Right cardiac atrium (tissue), 5 donors: ENCODE data around the gene SLC10A1. TPM values are rescaled to one million over a fixed set of nuclear protein-coding genes. Genes with fewer than 3 reads are reported as not detected.
"Not testable (repeated sequence)": the region's sequence is repeated elsewhere in the genome, so short reads cannot be mapped to it uniquely, and the experiment has no call there.

Source experiments
- ATAC-seq, 2 donors: fragments of 200-7000 bp; cut with Tn5 transposase; one replicate each; pipeline versions ENCODE4 v1.8.0 to v1.9.1; 2020; ENCODE audit warnings: moderate library complexity in 2 of 2, mild to moderate bottlenecking in 1 of 2
- DNase-seq, 3 donors: peaks; one replicate each; pipeline ENCODE4 v3.0.0-alpha.2; 2020
- H3K27ac ChIP-seq: one replicate; pipeline ENCODE4 v1.5.1; 2013; ENCODE audit warnings: mild to moderate bottlenecking, low read length, control low read depth, moderate library complexity
- H3K27me3 ChIP-seq: one replicate; pipeline ENCODE4 v1.6.1; 2013; ENCODE audit not compliant: control insufficient read depth, insufficient read depth
- H3K4me1 ChIP-seq: one replicate; pipeline ENCODE4 v1.6.1; 2013; ENCODE audit warnings: low read length; ENCODE audit not compliant: control insufficient read depth, insufficient read depth
- H3K4me3 ChIP-seq: one replicate; pipeline ENCODE4 v1.5.1; 2013; ENCODE audit warnings: low read length, control low read depth
- H3K9me3 ChIP-seq: one replicate; pipeline ENCODE4 v1.6.1; 2013; ENCODE audit warnings: low read length; ENCODE audit not compliant: control insufficient read depth
- WGBS: extraction: QIAGEN DNeasy Blood & Tissue Kit; methylation state at CpG from one replicate; pipeline ENCODE4 v1.1.7; 2013; 5-methylcytosine and 5-hydroxymethylcytosine counted together
- intact Hi-C, 4 donors: fragments of 100-400 bp; cut with DNase I; formaldehyde crosslinking; loops; one replicate each; pipeline versions ENCODE4 v1.11.0 to v1.14.0; 2022 to 2023
- polyA plus RNA-seq: library from polyadenylated mRNA; stranded (reverse); fragments of 200-250 nt; gene quantifications from one replicate; pipeline ENCODE4 v1.2.3, GENCODE V29; 2013
- total RNA-seq, 4 donors: library from RNA; stranded (reverse); fragmentation: NEBNext Ultra II Directional; extraction: Animal tissue kit (Norgen Biotek cat#: 25700); gene quantifications; one replicate each; pipeline ENCODE4 v1.2.1, GENCODE V29; 2021
- donor health status: healthy with polysubstance abuse.
- donor health status: DM: no; HTN: yes; CAD: no.
- donor health status: DM: no; HTN: no; CAD: no.
- donor health status: DM: no; HTN: yes; CAD: no; lungs with severe emphysema.
- donor health status: DM: yes; HTN: yes; CAD: no.

Gene SLC10A1
- total and polyA plus RNA-seq, 5 donors = not detected

DNA sequence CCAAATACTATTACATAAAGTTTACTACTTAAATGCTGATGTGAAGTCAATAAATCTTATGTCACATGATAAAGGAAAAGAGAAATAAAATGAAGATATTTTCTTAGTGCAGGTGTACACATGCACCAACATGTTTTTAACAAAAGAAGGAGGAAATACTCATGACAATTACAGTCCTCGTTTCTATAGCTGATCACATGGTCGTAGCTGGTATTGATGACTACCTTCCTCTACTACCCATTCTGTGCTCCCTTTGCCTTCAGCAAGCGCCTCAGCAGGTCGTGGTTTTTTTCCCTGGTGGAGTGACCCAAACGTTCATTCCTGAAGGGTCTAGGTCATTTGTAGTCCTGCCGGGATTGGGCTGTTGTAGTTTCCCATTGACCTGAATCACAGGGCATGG is 25.4 kb upstream of the SLC10A1 start:
- Histone ChIP-seq H3K27me3 (no peaks in the 10 kb centered on the region), H3K4me1 (no peaks in the 10 kb centered on the region), H3K9me3 (peaks cover 2% of the 10 kb centered on the region), H3K4me3 (no peak overlapping the region), H3K27ac (no peak overlapping the region)
- ATAC-seq = no peak
- 74% methylated on average over 6 of the region's 6 CpGs for WGBS
- no peak for DNase-seq
- intact Hi-C loops = no loop called here

- no peak overlapping the region for H3K4me3 ChIP-seq
- no peaks in the 10 kb centered on the region for H3K27me3 ChIP-seq
- 68% methylated on average over 2 of the region's 2 CpGs for WGBS
- no peaks in the 10 kb centered on the region for H3K4me1 ChIP-seq
- peaks cover 2% of the 10 kb centered on the region for H3K9me3 ChIP-seq
- intact Hi-C loops = no loop called here
- ATAC-seq = no peak
- H3K27ac ChIP-seq = no peak overlapping the region
- no peak for DNase-seq
Measured at GRCh38 chr14:69820991-69821390, 23.9 kb upstream of the SLC10A1 start.

GRCh38 chr14:69819607-69820006 is 22.6 kb upstream of the SLC10A1 start:
- H3K9me3 ChIP-seq = no peaks in the 10 kb centered on the region
- no peaks in the 10 kb centered on the region for H3K4me1 ChIP-seq
- DNase-seq = no peak
- ATAC-seq = peak in 1 of 2 donors; percentile 18
- intact Hi-C loops = loop anchor here (1.0 to 10.0 kb wide), 4 partner anchors 207 to 495 kb away; no protein-coding TSS in a partner anchor
- H3K27ac ChIP-seq = no peak overlapping the region
- no peaks in the 10 kb centered on the region for H3K27me3 ChIP-seq
- no peak overlapping the region for H3K4me3 ChIP-seq
- WGBS = 61% methylated on average over 8 of the region's 8 CpGs

GRCh38 chr14:69818758-69819191 is 21.7 kb upstream of the SLC10A1 start:
- no peaks in the 10 kb centered on the region for H3K27me3 ChIP-seq
- 8% methylated on average over 11 of the region's 11 CpGs for WGBS
- no peaks in the 10 kb centered on the region for H3K9me3 ChIP-seq
- intact Hi-C loops = loop anchor here (1.0 to 10.0 kb wide), 4 partner anchors 208 to 496 kb away; no protein-coding TSS in a partner anchor
- H3K4me3 ChIP-seq = no peak overlapping the region
- H3K27ac ChIP-seq = no peak overlapping the region
- DNase-seq (peak; percentile 22 to 66 (median 62)), ATAC-seq (peak; percentile 33 to 82)
- no peaks in the 10 kb centered on the region for H3K4me1 ChIP-seq

DNA sequence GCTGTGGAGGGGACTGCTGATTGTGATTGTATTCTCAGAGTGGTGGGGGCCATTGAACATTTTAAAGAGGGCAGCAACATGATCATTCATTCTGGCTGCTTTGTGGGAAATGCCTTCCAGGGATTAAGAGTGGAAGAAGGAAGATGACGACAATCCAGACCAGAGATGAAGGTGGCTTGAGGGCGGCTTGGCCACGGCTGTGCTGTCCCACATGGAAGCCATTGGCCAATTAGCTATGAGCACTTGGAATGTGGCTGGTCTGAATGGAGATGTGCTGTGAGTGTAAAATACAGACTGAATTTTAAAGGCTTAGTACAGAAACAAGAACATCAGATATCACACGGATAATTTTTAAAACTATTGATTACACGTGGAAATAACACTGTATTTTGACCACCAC is 19.2 kb upstream of the SLC10A1 start:
- ATAC-seq (no peak), DNase-seq (no peak)
- WGBS = 71% methylated on average over 5 of the region's 5 CpGs
- intact Hi-C loops = loop anchor here in 1 of 4 donors (10.0 kb wide), 1 partner anchor 499 kb away; no protein-coding TSS in a partner anchor
- Histone ChIP-seq H3K27ac (no peak overlapping the region), H3K4me3 (no peak overlapping the region), H3K9me3 (no peaks in the 10 kb centered on the region), H3K27me3 (no peaks in the 10 kb centered on the region), H3K4me1 (no peaks in the 10 kb centered on the region)

DNA sequence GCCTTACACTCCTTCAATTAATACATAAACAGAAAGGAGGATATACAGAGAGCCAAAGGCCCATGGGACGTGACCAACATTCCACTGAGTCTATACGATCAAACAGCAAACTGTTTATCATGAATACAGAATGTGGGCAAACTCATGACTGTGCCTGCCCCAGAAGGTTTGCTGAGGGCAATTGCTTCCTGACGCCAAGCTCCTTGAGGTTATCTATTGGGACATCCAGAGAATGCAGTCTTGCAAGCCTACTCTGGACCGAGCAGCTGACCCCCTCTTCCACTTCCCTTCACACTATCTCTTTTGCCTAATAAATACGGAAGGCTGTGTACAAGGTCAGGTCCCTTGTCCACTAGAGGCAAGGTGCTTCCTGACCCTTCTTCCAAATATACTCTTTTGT is 18.5 kb upstream of the SLC10A1 start:
- H3K4me1 ChIP-seq = no peaks in the 10 kb centered on the region
- intact Hi-C loops = loop anchor here in 1 of 4 donors (10.0 kb wide), 1 partner anchor 499 kb away; no protein-coding TSS in a partner anchor
- H3K9me3 ChIP-seq = no peaks in the 10 kb centered on the region
- WGBS = 39% methylated on average over 5 of the region's 5 CpGs
- ATAC-seq = no peak
- H3K27ac ChIP-seq = no peak overlapping the region
- DNase-seq = no peak
- no peak overlapping the region for H3K4me3 ChIP-seq
- no peaks in the 10 kb centered on the region for H3K27me3 ChIP-seq

DNA sequence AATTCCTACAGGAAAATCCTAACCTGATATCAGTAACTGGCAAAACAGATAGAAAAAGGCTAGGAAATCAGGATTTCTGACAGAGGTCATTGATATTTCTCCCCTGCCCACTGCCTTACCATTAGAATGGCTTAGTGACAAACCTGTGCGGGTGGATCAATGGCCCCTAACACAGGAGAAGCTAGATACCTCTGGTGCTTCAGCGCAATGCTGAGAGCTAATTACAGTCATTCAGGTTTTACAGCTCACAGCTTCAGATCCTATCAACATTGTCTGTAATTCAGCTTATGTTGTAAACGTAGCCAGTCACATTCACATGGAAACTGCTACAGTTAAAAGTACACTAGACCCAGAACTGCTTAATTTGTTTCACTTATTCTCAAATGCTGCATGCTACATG is 17.4 kb upstream of the SLC10A1 start:
- DNase-seq (no peak), ATAC-seq (no peak)
- intact Hi-C loops = loop anchor here in 1 of 4 donors (10.0 kb wide), 1 partner anchor 500 kb away; no protein-coding TSS in a partner anchor
- Histone ChIP-seq H3K9me3 (no peaks in the 10 kb centered on the region), H3K4me1 (no peaks in the 10 kb centered on the region), H3K4me3 (no peak overlapping the region), H3K27ac (no peak overlapping the region), H3K27me3 (no peaks in the 10 kb centered on the region)
- WGBS = 73% methylated on average over 3 of the region's 3 CpGs

- not testable (repeated sequence) for H3K9me3 ChIP-seq, ATAC-seq, DNase-seq, H3K4me1 ChIP-seq, H3K4me3 ChIP-seq, H3K27ac ChIP-seq, H3K27me3 ChIP-seq
- WGBS = 82% methylated on average over 6 of the region's 6 CpGs
- intact Hi-C loops = loop anchor here in 1 of 4 donors (10.0 kb wide), 1 partner anchor 501 kb away; no protein-coding TSS in a partner anchor
Measured at GRCh38 chr14:69813346-69813745, 16.3 kb upstream of the SLC10A1 start.

DNA sequence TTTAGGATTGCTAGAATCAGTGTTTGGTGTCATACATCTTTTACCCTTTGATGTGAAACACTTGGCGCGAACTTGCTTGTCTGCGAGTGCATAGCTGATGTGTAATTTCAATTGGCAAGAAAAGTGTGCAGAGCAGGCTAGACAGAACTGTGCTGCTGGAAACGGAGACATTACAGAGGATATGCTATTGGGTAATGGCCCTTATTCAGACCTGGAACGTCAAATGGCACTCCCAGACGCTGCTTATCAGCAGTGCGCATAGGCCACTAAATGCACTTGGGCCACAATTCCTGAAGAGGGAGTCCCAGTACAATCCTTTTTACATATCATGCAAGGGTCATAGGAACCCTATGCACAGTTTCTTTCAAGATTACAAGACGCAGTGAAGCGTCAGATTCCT is 15.7 kb upstream of the SLC10A1 start:
- Histone ChIP-seq H3K27ac (no peak overlapping the region), H3K4me1 (no peaks in the 10 kb centered on the region), H3K27me3 (no peaks in the 10 kb centered on the region), H3K9me3 (no peaks in the 10 kb centered on the region), H3K4me3 (no peak overlapping the region)
- intact Hi-C loops = loop anchor here in 1 of 4 donors (10.0 kb wide), 1 partner anchor 502 kb away; no protein-coding TSS in a partner anchor
- ATAC-seq = no peak
- WGBS = 68% methylated on average over 9 of the region's 9 CpGs
- no peak for DNase-seq

GRCh38 chr14:69811868-69812252 is 14.8 kb upstream of the SLC10A1 start:
- intact Hi-C loops = loop anchor here in 1 of 4 donors (10.0 kb wide), 1 partner anchor 503 kb away; no protein-coding TSS in a partner anchor

DNA sequence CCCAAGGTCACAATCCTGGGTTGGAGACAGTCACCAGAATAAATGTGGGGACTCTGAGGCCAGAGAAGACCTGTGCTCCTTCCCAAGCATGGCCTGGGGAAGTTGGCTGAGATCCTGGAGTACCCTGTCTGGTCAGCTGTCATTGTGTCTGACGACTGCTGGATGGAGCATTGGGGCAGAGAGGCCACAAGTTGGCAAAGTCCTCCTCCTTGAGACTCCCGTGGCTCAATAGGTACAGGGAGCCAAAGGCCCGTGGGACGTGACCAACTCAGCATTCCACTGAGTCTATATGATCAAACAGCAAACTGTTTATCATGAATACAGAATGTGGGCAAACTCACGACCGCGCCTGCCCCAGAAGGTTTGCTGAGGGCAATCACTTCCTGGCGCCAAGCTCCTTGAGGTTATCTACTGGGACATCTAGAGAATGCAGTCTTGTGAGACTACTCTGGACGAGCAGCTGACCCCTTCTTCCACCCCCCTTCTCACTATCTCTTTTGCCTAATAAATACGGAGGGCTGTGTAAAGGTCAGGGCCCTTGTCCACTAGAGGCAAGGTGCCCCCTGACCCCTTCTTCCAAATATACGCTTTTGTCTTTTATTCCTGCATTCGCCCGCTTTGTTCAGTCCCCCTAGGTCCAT is 14.3 kb upstream of the SLC10A1 start:
- intact Hi-C loops = loop anchor here in 1 of 4 donors (10.0 kb wide), 1 partner anchor 503 kb away; no protein-coding TSS in a partner anchor
- DNase-seq = no peak
- no peak for ATAC-seq
- no peaks in the 10 kb centered on the region for H3K9me3 ChIP-seq
- 77% methylated on average over 13 of the region's 13 CpGs for WGBS
- no peak overlapping the region for H3K27ac ChIP-seq
- no peaks in the 10 kb centered on the region for H3K27me3 ChIP-seq
- no peaks in the 10 kb centered on the region for H3K4me1 ChIP-seq
- no peak overlapping the region for H3K4me3 ChIP-seq

More at GRCh38 chr14:69811868-69812252, 14.8 kb upstream of the SLC10A1 start:
- no peak overlapping the region for H3K4me3 ChIP-seq
- ATAC-seq (no peak), DNase-seq (no peak)
- H3K4me1 ChIP-seq = no peaks in the 10 kb centered on the region
- H3K27me3 ChIP-seq = no peaks in the 10 kb centered on the region
- H3K9me3 ChIP-seq = no peaks in the 10 kb centered on the region
- WGBS = 90% methylated on average over 10 of the region's 10 CpGs
- H3K27ac ChIP-seq = no peak overlapping the region
